ENCODE results near the gene MPPE1.
A peak's percentile ranks its signal among the peaks of the same experiment; 100 is the strongest.
"Not testable (repeated sequence)": the region's sequence is repeated elsewhere in the genome, so short reads cannot be mapped to it uniquely, and the experiment has no call there.

MPPE1 gene

DNA sequence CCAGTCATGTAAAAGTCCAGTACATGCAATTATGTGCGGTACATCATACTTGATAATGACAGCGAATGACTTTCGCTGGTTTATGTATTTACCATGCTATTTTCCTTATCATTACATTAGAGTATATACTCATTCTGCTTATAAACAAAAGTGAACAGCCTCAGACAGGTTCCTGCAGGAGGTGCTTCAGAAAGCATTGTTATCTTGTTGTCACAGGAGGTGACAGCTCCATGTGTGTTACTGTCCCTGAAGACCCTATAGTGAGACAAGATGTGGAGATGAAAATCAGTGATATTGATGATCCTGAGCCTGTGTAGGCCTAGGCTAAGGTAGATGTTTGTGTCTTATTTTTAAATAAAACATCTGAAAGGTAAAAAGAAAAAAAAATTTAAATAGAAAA is 15.3 kb upstream of the MPPE1 start:
- no peak for DNase-seq (ENCODE audit: low read depth)
- no peak overlapping the region for H3K4me3 ChIP-seq (replicated peaks; ENCODE audit: low read depth, low read length)
- TF ChIP-seq, protein P1, sequence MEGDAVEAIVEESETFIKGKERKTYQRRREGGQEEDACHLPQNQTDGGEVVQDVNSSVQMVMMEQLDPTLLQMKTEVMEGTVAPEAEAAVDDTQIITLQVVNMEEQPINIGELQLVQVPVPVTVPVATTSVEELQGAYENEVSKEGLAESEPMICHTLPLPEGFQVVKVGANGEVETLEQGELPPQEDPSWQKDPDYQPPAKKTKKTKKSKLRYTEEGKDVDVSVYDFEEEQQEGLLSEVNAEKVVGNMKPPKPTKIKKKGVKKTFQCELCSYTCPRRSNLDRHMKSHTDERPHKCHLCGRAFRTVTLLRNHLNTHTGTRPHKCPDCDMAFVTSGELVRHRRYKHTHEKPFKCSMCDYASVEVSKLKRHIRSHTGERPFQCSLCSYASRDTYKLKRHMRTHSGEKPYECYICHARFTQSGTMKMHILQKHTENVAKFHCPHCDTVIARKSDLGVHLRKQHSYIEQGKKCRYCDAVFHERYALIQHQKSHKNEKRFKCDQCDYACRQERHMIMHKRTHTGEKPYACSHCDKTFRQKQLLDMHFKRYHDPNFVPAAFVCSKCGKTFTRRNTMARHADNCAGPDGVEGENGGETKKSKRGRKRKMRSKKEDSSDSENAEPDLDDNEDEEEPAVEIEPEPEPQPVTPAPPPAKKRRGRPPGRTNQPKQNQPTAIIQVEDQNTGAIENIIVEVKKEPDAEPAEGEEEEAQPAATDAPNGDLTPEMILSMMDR (IDR thresholded peaks at IDR 0.05; ENCODE audit: low read length, missing control alignments), result no peak

DNA sequence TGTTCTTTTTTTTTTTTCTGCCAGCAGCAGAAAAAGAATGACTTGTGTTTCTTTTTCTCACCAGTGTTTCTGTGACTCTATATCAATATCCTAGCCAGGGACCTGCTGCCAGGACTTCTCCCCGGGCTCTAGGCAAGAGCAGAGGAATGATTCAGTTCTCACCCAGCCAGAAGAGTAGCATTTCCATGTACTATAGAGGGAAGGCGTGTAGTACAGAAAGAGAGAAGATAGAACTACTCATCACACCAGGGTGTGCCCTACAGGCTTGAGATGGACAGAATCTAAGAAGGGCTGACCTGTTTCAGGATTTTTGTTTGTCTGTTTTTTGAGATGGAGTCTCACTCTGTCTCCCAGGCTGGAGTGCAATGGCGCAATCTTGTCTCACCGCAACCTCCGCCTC is 11.4 kb upstream of the MPPE1 start:
- DNase-seq (ENCODE audit: low read depth); H3K4me3 ChIP-seq (replicated peaks; ENCODE audit: low read depth, low read length): not testable (repeated sequence)

DNA sequence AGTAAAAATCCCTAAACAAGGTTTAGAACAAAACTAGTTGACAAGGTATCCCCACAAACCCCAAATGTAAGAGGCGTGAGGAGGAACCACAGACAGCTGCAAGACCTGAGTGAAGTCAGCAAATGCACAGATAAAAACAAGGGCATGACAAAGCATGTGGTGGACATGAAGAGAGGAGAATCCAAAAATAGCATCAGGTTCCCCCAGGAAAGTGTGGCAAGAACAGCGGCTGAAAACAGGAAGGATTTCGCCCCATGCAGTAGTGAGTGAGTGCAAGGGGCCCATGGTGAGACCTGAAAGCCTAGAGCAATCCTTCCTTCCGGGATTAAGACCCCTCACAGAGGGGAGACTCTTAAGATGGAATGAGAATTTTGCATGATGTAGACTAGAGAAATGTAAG is 8.8 kb upstream of the MPPE1 start:
- H3K4me3 ChIP-seq (replicated peaks; ENCODE audit: low read depth, low read length); DNase-seq (ENCODE audit: low read depth): not testable (repeated sequence)

DNA sequence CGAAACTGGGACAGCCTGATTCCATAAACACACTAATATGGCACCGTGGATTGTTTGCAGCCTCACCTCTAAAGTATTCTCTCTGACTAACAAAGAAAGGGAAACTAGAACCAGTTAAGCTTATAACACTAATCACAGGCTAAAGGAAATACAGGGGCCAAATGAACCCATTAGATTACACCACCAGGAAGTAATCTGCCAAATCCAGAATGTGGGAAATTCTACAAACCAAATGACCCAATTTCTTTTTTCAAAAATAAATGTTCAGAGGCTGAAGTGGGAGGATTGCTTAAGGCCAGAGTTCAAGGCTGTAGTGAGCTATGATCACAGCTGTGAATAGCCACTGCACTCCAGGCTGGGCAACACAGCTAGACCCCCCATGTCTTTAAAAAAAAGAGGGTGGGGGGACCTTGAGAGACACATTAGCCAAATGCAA is 1.5 kb upstream of the MPPE1 start:
- TF ChIP-seq, protein P1 (IDR thresholded peaks at IDR 0.05; ENCODE audit: low read length, missing control alignments), result no peak
- peak; percentile 31 for DNase-seq (ENCODE audit: low read depth)
- H3K4me3 ChIP-seq (replicated peaks; ENCODE audit: low read depth, low read length), result peak overlapping the region; percentile 83

DNA sequence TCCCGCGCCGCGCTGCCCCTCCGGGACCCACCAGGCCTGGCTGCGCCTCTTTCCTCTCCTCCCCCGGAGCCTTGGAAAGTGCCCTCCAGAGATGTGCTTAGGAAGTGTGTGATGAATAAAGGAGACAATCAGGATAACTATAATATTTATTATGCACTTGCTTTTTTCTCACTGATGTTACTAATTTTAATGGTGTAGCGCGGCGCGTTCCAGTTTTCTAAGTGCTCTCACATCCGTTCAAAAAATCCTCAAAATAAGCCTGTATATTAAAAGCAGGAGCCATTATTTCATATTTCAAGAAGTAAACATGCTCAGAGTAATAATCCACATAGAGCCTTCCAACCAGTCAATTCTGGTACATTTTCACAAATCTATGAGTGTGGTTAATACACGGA is 941 bp upstream of the MPPE1 start:
- DNase-seq (ENCODE audit: low read depth), result peak; percentile 27
- H3K4me3 ChIP-seq (replicated peaks; ENCODE audit: low read depth, low read length), result peak overlapping the region; percentile 83
- TF ChIP-seq, protein P1 (IDR thresholded peaks at IDR 0.05; ENCODE audit: low read length, missing control alignments), result no peak

DNA sequence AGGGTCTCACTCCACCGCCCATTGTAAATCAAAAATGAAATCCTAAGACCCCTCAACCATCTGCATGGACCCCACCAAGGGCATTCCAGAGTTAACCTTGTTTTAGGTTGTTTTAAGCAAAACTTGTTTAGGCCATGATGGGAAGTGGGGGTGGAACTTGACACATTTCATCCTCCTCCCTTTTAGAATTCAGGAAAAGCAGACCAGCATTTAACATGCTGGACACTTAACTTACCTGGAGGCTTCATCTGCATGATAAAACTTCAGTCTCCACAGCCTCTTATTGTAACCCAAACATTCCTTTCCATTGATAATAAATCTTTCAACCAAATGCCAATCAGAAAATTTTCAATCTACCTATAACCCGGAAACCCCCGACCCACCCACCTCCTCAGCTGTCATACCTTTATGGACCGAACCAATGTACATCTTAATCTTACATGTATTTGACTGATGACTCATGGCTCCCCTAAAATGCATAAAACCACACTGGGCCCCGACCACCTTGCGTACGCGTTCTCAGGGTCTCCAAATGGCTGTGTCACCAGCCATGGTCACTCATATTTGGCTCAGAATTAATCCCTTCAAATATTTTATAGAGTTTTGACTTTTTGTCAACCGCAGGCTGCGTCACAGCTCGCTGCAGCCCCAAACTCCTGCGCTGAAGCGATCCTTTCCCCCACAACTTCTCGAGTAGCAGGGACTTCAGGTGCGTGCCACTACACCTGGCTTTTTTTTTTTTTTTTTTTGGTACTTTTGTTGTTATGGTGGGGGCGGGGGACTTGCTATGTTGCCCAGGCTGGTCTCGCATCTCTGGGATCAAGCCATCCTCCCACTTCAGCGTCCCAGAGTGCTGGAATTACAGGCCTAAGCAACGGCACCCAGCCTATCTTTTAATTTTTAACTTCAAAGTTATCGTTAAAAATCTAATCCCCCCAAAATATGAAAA is 917 bp downstream of the MPPE1 start:
- H3K4me3 ChIP-seq (replicated peaks; ENCODE audit: low read depth, low read length), result peak overlapping the region; percentile 83
- TF ChIP-seq, protein P1 (IDR thresholded peaks at IDR 0.05; ENCODE audit: low read length, missing control alignments), result no peak
- DNase-seq (ENCODE audit: low read depth), result peak; percentile 18

DNA sequence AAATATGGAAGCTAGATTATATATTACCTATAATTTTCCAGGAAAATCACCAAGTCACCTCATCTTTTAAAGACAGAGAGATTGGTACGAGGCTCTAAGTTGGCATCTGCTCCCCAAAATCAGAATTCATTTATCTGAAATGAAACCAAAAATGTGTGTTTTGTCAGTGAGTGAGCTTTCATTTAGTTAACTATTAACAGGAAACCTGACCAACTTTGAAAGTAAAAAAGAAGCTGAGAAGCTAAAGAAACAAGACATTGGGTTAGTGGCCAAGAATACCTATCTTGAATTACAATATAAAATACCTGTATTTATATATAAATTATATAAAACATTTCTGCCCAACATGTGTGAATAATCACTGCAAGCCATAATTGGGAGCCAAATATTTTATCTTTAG is 1.9 kb downstream of the MPPE1 start:
- H3K4me3 ChIP-seq (replicated peaks; ENCODE audit: low read depth, low read length), result no peak overlapping the region
- no peak for DNase-seq (ENCODE audit: low read depth)
- TF ChIP-seq, protein P1 (IDR thresholded peaks at IDR 0.05; ENCODE audit: low read length, missing control alignments), result no peak

DNA sequence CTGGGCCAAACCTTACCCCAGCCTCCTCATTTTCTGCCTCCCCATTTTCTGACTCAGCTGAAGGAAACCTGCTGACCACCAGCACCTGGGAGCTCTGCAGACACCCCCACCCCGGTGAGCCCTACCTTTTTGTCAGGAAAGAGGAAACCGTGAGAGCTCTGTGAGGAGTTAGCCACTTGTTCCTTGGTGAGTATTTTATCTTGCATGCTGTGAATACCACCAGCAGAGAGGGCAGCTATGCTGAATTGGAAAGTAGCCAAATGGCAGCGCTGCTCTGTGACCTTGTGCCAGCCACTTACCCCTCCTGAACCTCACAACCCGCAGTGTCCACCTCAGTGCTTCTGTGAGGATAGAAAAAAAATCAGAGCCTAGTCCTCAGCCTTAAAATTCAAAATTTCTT is 2.5 kb downstream of the MPPE1 start:
- no peak for DNase-seq (ENCODE audit: low read depth)
- TF ChIP-seq, protein P1 (IDR thresholded peaks at IDR 0.05; ENCODE audit: low read length, missing control alignments), result no peak
- H3K4me3 ChIP-seq (replicated peaks; ENCODE audit: low read depth, low read length), result no peak overlapping the region

Measured in fibroblast of pulmonary artery (primary cell).